Endometrial microvascular endothelial cells (primary cell): Measurements from ENCODE around the gene TRIM47. TPM values are rescaled to one million over a fixed set of nuclear protein-coding genes. Genes with fewer than 3 reads are reported as not detected.

Experiments
- in situ Hi-C: cut with HindIII; loops from 2 replicates; pipeline ENCODE4 v1.10.0; 2017; ENCODE audit warnings: low sequenced_read_pairs, low pct_unique_long_range_greater_than_20kb; ENCODE audit errors: inconsistent ontology term
- total RNA-seq: library from RNA; depleted of rRNA; stranded (reverse); fragments of >200 nt; gene quantifications from one replicate; pipeline ENCODE4 v1.2.3, GENCODE V29; 2015; ENCODE audit errors: inconsistent ontology term

The TRIM47 gene
- total RNA-seq, result 53.3 TPM

GRCh38 chr17:75878174-75878998 is at the start of gene TRIM47:
TRIM47 (minus strand) TSS chr17:75878581; CDS start chr17:75878548, 33 bp downstream.
- in situ Hi-C loops, result no loop called here

DNA sequence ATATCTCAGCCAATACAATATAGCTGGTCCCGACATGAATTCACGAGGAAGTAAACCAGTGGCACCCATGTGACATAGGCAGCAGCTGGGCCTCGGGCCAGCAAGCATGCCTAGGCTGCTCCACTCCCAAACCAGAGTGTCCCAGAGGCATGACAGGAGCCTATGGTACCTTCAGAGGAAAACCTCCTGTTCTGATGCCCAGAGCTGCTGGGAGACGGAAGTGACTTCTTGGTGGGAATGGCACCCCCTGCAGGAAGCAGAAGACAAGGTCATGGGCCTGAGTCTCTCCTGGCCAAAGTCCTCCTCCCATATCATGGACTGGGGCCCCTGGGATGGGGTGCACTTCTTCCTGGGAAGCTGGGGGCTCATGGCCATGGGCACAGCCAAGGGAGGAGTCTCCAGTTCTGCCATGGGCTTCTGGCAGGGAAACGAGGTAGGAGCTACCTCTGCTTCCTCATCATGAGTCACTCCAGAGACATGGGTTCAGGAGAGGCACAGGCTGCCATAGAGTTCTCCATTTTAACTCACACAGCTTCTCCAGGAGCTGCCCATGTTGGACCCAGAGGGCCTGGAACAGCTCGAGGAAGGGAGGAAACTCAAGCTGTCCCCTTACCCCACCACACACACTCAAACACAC is 49.0 kb upstream of the TRIM47 start:
- in situ Hi-C loops, result no loop called here

DNA sequence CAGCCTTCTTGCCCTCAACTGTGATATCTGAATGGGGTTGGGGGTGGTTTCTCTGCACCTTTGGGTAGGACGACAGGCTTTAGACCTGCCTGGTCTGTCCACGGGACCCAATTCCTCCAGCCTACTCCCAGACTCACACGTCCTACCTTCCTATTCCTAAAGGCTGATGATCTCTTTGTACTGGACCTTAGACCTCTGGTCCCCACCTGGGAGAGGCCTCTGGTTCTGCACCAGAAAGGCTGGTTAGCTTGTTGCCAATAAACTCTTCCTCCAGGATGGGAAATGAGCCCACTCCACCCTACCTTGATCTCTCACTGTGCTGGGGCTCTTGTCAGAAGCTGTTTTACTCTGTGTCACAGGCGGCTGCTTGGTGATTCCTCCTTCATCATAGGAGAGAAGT is 48.1 kb upstream of the TRIM47 start:
- in situ Hi-C loops, result no loop called here

DNA sequence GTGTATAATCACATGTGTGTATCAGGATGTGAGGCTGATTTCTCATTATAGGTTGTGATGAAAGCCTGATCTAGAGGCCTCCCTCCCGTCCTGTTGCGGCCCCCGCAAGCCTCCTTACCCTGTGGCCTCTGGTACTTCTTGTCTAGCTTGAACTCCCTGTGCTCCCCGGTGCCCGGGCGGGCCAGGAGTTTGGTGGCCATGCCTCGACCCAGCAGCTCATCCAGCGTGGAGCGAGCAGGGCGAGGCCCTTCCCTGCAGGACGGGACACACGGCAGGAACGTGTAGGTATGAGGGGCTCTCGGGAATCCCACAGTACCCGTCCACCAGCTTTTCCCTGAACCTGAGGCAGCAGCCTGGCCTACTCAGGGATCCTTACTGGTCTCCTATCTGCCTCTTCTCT is 47.5 kb upstream of the TRIM47 start:
- in situ Hi-C loops, result no loop called here

DNA sequence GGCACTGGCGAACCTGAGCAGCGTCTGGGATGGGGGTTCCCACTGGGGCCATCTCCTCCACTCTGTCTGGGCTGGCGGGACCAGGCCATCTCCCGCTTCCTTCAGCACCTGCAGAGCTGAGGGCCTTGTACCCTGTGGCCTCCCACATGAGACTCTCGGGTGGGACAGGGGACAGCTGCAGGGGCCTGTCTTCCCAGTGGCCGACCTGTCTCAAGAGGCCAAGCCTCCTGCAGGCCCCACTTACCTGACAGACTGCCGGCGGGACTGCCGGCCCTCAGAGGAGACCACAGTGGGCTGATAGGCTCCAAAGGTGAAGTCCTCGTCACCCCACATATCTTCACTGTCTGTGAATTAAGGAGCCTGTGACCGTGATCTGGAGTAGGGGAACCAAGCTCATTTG is 46.7 kb upstream of the TRIM47 start:
- in situ Hi-C loops, result no loop called here

DNA sequence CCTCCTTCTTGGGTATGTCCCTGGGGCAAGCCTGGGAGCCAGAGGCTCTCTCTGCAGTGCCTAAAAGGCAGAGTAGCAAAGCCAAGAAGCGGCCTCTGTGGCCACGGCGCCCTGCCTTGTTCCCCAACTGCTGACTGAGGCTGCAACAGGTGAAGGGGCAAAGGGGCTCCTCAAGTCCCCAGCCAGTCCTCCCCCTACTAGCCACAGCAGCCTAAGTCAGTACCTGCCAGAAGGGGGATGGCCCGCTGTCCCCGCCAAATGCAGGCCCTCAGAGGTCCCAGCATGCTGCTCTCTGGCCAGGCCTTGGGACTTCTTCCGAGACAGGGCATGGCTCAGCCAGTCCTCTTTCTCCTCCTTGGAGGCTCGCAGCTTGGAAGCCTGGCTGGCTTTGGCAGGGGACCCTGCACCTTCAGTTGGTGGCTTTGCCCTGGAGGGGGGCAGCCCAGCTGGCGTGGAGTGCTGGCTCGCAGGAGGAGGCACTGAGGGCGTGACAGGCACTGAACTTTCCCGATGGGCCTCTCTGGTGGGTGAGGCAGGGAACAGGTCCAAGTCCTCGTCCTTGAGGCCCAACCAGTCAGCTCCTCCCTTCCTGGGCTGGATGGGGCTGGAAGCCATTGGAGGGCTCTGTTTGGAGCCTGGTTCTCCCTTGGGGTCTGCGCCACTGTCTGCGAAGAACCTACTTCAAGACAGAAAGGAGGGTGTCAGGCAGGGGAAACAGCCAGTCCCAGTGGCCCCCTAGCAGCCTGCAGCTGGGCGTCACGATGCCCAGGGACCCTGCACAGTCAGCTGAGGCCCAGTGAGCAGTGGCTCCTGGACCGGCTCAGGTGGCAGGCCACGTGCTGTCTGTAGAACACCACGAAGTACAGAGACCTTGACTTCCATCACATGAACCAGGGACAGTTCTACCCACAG is 44.8 kb upstream of the TRIM47 start:
- in situ Hi-C loops, result no loop called here

DNA sequence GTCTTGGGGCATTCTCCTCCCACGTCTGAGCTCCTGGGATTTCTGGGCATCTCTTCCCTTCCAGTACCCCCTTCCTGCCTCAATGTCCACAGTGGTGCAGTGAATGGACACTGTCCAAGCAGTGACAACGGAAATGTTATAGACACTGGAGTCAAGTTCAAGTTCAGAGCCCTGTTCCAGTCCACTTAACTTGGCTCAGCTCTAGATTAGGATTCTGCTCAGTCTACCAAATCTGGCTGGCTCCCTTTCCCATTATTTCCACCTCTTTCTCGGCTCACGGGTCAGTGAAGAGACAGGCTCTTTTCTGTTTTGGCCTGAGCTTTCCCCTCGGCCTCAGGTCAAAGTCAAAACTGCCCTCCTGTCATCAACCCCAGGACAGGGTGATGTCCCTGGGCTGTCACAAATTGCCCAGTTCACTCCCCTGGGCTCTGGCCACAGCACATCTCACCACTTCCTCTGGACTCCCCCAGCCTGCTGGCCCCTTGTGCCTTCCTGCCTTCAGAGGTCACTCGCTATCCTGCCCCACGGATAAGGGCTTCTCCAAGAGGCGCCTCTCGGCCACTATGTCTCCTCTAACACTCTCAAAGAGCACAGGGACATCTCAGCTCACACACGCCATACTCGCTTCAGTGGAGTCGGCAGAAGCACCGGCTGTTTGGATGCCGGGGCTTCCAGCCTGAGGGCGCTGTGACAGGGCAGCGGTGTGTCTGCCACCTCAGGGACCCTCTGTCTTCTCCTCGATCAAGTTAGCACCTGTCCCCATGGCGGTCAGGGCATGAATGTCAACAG is 44.0 kb upstream of the TRIM47 start:
- in situ Hi-C loops, result no loop called here

GRCh38 chr17:75921596-75921995 is 43.2 kb upstream of the TRIM47 start:
- in situ Hi-C loops, result no loop called here

DNA sequence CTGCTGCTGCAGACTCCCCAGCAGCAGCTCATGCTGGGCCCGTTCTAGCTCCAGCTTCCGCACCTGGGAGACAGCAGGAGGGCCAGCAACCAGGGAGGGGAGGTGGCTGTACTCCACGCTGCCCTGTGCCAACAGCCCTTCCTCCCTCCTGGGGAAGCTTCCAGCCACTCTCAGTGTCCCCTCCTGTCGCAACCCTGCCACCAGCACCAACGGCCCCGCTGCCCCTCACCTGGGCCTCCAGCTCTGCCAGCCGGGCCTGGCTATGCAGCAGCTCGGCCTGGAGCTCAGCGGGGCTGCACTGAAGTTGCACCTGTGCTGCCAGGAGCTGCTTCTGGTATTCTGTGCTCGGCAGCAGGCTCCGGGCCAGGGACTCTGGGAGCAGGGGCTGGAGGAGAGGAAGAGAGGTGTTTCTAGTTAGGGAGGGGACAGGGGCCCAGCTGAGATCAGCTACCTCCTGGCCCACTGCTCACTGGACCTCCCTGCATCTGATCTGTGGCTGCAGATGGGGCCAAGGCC is 41.7 kb upstream of the TRIM47 start:
- in situ Hi-C loops, result no loop called here

- in situ Hi-C loops, result no loop called here
These were observed 41.2 kb upstream of the TRIM47 start for GRCh38 chr17:75919611-75920010.

DNA sequence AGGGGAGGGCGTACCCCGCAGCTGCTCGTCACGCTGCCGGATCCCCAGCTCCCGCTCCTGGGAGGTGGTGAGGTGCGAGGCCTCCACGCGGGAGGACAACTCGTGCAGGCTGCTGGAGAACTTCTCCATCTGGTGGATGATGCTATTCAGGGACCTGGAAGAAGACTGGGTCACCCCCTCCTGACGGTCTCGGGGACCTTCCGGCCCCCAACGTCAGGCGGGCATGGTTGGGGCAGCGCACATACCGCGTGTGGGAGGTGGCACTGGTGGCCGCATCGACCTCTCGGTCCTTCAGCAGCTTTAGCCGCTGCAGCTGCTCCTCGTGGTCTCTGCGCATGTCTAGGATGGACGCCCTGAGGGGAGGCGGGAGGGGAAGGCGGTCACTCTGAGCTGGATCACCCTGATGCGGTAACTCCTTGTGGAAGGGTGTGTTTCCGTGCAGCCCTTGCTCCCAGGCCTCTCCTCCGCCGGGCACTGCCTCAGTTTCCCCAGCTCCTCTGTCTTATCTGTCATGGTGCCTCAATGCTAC is 39.6 kb upstream of the TRIM47 start:
- in situ Hi-C loops, result no loop called here

DNA sequence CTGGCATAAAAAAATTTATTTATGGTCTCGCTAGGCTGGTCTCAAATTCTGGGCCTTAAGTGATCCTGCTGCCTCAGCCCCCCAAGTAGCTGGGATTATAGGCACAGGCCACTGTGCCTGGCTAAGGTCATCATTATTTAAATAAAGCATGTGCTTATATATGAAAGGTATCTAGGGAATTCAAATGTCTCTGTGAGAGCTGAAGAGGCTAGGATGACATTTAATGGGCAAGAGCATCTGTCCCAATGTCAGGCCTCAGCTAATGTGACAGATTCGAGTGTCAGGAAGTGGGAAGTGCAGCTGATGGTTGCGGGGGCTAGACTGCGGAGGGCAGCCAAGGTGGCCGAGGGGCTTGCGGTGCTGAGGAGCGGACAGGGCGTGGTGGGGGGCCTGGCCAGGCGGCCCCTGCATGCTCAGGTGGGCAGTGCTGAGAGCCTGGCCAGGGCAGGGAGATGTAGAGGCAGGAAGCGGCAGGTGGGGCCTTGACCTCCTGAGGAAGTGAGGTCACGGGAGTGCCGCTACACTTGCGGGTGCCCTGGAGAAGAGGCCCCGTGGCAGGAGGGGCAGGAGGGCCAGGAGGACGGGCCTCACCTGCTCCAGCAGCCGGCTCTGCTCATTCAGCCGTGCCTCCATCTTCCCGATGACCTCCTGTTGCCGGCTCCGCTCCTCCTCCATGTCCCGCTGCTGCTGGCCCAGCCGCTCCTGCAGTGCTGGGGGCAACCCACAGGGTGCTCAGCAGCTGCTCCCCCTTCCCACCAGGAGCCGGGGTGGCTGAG is 38.9 kb upstream of the TRIM47 start:
- in situ Hi-C loops, result no loop called here

GRCh38 chr17:75915268-75915667 is 36.9 kb upstream of the TRIM47 start:
- in situ Hi-C loops, result no loop called here

- in situ Hi-C loops, result no loop called here
These were observed 36.4 kb upstream of the TRIM47 start for GRCh38 chr17:75914643-75915267.

GRCh38 chr17:75913537-75914210 is 35.3 kb upstream of the TRIM47 start:
- in situ Hi-C loops, result no loop called here

DNA sequence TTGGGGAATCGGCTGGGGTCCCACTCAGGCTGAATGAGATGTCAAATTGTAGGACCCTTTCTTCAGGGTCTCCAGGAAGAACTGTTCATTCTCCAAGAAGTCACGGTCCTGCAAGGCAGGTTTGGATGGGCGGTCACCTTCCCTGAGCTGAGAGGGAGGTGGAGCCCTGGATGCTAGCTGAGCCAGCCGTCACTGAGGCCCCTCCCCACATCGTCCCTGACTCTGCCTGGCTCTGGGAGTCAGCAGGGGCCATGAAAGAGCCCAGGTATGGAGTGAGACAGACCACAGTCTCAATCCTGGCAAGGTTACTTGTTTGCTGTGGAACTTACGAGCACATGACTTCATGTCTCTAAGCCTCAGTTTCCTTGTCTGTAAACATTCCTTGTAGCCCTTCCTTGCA is 32.3 kb upstream of the TRIM47 start:
- in situ Hi-C loops, result no loop called here

GRCh38 chr17:75909812-75910274 is 31.5 kb upstream of the TRIM47 start:
- in situ Hi-C loops, result no loop called here
